Testis (tissue), 2 donors: Measurements from ENCODE around the gene IQCH.

Source experiments
- CTCF ChIP-seq, 3 experiments: fragments of 450-650 bp in 2 of 3; fragments of 200-600 bp in 1 of 3; sonication (generic) in 1 of 3; IDR thresholded peaks; one replicate each; pipeline ENCODE4 v1.5.1; 2016 to 2019; ENCODE audit warnings: antibody characterized with exemption in 3 of 3, mild to moderate bottlenecking in 2 of 3, moderate library complexity in 1 of 3
- POLR2A ChIP-seq: fragments of 450-650 bp; IDR thresholded peaks from one replicate; pipeline ENCODE4 v1.6.1; 2017; ENCODE audit warnings: antibody characterized with exemption, mild to moderate bottlenecking, moderate library complexity

DNA sequence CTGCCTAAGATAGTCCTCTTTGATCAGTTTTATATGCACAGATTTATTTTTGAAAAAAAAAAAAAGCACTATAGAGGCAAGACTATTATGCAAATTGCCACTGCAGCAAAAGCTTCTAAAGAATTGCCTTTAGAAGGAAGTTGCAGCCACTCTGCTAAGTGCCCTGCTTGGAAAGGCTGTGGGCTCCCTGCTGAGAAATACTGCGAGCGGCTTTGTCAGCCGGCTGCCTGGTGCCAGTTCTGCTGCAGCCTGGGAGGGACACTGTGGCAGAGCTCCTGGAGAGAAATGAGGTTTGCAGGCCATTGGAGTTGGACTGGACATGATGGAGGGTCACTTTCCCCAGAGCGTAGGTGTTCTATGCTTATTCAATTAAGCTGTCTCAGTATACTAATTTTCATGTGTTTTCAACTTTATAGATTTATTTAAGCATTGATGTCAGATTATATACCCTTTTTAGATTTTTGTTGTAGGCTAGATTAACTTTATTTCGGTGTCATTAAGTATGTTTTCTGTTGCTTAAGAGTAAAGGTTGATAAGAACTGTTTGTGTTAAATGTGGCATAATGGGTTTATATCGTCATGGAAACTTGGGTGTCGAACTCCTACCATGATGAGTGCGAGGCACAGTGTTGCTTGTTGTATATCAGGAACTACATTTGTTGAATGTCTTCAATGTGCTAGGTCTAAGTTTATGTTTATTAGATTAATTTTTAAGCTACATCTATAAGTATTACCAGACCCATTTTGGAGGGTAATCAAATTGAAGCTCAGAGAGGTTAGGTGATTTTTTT, 294.5 kb downstream of the IQCH start:
- TF ChIP-seq CTCF (IDR thresholded peaks at IDR 0.05) (no peak), POLR2A (no peak)
